GM21423 (cell line): Measurements from ENCODE around the gene ANKRD55.
"Not testable (repeated sequence)": the region's sequence is repeated elsewhere in the genome, so short reads cannot be mapped to it uniquely, and the experiment has no call there.

Experiments used
- ATAC-seq: cut with Tn5 transposase; IDR thresholded peaks from one replicate; pipeline ENCODE4 v1.9.1; 2021; ENCODE audit warnings: mild to moderate bottlenecking, moderate library complexity; ENCODE audit not compliant: unreplicated experiment

Gene ANKRD55

DNA sequence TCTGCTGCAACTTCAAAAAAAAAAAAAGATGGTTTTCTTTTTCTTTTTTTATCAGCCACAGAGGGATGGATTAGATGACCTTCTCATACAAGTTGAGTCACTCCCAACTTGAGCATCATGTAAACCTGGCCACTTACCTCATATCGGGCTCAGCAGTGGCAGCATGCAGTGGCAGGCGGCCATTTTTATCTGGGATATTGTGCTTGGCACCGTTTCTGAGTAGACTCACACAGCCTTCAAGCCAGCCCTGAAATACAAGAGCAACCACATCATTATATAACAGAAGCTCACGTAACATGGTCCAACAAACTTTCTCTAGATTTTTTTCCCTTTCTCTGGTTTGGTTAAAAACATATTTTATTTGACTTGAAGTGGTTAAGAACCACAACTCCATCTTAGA, 62.6 kb downstream of the ANKRD55 start:
- no peak for ATAC-seq

DNA sequence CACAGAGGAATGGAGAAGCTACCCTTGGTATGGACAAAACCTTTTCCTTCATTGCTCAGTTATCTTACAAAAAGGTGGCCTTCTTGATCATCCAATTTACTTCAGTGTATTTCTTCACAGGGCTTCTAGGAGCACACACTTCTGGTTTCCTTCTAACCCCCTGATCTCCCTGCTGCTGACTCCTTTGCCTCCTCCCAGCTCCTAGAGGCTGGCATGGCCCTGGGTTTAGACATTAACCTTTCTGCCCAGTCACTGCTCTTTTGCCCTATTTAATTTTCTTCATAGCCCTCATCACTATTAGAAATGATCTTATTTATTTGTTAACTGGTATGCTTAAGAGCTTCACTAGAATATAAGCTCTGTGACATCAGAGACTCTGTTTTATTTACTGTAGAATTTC, 63.2 kb downstream of the ANKRD55 start:
- no peak for ATAC-seq

DNA sequence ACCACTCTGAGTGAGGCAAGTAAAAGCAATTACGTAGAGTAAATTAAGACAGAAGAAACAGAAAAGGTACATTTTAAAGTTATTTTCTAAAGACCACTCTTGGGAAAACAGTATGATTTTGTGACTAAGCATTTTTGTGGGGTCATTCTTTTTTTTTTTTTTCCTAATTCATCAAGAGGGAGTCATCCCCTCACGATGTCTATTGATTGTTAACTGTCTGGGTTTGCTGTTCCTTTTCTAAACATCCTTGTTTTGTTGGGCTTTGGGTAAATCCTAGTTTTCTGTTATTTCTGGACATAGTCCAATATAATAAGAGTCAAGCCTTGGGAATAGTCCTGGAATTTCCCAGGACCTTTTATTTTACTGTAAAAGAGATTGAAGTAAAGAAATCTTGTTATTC, 63.8 kb downstream of the ANKRD55 start:
- no peak for ATAC-seq

GRCh38 chr5:56168066-56168478, 65.1 kb downstream of the ANKRD55 start:
- no peak for ATAC-seq

DNA sequence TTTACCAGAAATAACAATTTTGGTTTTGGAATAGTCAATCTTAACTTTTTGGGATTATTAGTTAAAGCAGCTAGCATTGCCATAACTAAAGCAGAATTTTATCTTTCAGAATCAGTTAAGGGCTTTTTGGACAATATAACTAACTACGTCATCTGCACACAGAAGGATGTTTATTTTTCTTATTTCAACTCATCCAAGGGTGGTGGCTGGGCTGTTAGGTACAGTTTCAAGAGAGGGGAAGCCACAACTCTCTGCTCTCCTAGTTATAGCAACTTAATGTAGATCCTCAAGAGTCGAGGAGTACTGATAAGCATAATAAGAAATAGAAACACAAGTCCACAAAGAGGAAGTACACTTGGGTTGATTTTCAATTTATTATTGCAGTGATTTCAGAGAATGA, 65.6 kb downstream of the ANKRD55 start:
- no peak for ATAC-seq

DNA sequence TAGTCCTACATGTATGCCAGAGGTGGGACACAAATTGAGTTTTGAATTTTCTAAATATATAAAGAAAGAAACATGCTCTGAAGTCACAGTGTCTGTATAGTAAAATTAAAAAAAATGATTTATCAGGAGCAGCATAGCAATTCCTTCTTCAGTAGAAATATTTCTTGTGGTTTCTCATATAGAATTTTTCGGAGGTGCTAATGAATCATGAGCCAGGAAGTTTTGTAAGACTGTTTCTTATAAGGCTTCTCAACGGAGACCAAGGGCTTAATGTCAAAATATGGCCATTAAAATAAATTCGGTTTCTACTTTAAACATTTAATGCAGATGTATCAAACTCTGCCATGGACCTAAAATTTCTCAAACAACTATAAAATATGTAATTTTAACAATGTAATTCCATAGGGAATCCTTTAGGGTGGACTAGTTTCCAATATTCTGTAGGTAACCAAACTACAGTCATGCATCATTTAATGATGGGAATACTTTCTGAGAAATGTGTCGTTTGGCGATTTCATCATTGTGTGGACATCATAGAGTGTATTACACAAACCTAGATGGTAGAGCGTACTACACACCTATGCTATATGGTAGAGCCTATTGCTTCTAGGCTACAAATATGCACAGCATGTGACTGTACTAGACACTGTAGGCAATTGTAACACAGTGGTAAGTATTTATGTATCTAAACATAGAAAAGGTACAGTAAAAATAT, 66.3 kb downstream of the ANKRD55 start:
- ATAC-seq = no peak

- no peak for ATAC-seq
These were observed 68.8 kb downstream of the ANKRD55 start for GRCh38 chr5:56164376-56164775.

GRCh38 chr5:56161927-56162326, 71.2 kb downstream of the ANKRD55 start:
- ATAC-seq = no peak

DNA sequence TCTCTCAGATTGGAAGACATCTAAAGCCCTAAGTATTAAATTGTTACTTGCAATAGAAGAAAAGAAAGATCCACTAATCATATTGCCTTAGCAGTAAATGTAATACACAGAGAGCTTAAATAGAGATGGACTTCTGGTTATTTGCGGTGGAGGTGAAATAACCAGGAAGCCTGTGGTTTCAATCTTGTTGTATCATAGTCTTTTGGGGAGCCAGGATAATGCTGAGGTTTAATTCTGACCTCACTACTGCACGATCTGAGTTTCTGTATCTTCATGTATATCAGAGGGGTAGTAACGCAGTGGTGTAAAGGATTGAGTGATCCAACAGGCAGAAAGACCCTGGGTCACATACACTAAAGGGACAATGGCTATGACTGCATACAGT, 71.7 kb downstream of the ANKRD55 start:
- no peak for ATAC-seq

DNA sequence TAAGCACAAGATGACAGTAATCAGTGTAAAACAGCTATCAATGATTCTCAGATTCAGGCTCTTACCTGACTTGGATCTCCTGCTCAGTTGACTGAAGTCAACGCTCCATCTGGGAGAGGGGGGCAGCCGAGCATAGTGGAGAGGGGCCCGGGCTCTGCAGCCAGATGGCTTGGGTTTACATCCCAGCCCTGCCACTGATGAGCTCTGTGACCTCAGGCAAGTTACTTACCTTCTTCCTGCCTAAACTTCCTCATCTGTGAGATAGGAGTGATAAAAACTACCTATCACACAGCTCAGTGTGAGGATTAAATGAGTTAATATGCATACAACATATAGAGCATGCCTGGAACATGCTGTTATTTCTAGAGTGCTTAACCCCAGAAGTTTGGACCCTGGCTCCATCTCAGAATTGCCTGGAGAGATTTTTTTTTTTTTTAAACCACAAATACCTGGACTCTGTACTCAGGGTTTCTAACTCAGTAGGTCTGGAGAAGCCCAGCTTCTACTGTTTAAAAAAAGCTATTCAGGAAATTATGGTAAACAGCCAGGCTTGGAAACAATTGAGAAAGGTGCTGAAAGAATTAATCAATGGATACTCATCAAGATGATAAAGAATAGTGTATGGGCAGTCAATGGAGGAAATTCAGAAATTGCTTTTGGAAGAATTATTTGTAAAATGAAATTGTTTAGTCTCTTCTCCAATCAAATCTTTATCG, 72.2 kb downstream of the ANKRD55 start:
- ATAC-seq = no peak

DNA sequence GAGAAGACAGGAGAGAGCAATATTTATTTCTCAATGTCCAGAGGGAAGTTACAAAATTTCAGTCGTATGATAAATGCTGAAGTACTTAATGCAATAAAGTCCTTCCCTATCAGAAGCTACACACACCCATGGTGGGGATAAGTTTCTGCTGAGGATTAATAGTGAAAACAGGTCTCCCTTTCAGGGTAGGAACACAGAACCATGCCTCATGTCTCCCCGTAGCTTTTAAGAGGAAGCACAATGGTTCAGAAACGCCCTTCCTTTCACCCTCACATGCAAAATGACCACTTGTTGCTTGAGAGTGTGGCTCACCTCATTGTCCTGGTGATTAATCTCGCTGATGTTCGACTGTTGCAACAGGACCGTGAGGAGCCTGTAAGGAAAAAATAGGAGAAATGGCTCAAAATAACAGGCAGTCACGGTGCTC, 73.6 kb downstream of the ANKRD55 start:
- ATAC-seq = no peak

DNA sequence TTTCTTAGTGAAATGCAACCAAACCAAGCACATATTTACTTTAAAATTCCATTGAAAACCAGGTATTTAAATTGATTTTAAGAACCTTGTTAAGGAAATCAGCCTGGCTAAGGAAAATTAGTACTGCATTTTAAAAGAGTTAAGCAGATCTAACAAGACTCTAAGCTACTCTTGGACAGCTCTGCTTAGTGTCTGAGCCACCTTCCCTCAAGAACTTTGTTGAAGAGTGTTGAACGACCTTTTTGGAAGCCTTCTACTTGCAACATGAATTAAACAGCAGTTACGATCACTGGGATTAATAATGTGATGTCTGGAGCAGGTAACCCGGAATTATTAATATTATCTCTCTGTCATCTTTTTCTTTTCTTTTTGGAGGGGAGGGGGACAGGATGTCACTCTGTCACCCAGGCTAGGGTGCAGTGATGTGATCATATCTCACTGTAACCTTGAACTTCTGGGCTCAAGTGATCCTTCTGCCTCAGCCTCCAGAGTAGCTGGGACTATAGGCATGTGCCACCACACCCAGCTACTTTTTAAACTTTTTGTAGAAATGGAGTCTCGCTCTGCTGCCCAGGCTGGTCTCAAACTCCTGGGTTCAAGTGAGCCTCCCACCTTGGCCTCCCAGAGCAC, 74.7 kb downstream of the ANKRD55 start:
- ATAC-seq = no peak

DNA sequence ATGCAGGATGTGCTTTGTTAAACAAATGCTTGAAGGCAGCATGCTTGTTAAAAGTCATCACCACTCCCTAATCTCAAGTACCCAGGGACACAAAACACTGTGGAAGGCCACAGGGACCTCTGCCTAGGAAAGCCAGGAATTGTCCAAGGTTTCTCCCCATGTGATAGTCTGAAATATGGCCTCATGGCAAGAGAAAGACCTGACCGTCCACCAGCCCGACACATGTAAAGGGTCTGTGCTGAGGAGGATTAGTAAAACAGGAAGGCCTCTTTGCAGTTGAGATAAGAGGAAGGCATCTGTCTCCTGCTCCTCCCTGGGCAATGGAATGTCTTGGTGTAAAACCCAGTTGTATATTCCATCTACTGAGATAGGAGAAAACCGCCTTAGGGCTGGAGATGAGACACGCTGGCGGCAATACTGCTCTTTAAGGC, 75.9 kb downstream of the ANKRD55 start:
- not testable (repeated sequence) for ATAC-seq

- peak; percentile 65 for ATAC-seq
These were observed 76.4 kb downstream of the ANKRD55 start for GRCh38 chr5:56156585-56157190.

DNA sequence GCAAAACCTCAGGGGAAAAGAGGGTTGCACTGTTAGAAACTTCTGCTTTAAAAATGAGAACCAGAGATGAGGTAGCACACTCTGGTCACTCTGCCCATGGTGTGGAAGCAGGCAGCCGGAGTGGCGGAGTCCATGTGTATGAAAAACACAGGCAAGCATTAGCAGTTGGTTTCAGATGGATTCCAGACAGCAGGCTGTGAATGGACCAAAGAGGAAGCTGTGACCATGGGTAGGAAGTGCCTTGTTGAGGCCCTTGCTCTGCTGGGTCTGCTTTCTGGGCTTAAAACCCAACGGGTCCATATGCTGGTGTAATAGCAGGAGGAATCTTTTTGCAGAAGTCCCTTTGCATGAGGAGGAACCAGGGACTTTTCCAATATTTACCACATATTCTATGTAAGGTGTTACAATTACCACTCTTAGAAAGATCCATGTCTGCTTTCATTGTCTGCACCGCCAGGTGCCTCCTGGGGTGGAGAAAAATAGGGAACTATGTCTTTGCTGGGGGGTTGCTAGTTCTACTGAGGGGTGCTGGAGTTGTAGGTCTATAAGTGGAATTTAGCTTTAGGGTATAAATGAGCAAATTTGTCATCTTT, 77.0 kb downstream of the ANKRD55 start:
- peak; percentile 13 for ATAC-seq

GRCh38 chr5:56154732-56155484, 78.2 kb downstream of the ANKRD55 start:
- no peak for ATAC-seq

- ATAC-seq = peak; percentile 26
These were observed 80.7 kb downstream of the ANKRD55 start for GRCh38 chr5:56152437-56152836.

- ATAC-seq = not testable (repeated sequence)
These were observed 82.4 kb downstream of the ANKRD55 start for GRCh38 chr5:56150756-56151155.

- ATAC-seq = peak; percentile 88
These were observed 84.6 kb downstream of the ANKRD55 start for GRCh38 chr5:56148453-56148971.

- ATAC-seq = no peak
These were observed 85.4 kb downstream of the ANKRD55 start for GRCh38 chr5:56147659-56148230.
